K562 (cell line): ENCODE results near the gene POLR3H. TPM values are rescaled to one million over a fixed set of nuclear protein-coding genes. Genes with fewer than 3 reads are reported as not detected.

Source experiments
- ATAC-seq: fragments of 200-7000 bp; cut with Tn5 transposase; 3 replicates; pipeline ENCODE4 v1.9.1; 2020; ENCODE audit warnings: moderate library complexity
- BruUV-seq: library from RNA; stranded (reverse); fragments of 400-500 nt; replicated peaks from 2 replicates; lab custom pipeline; 2021; lab: Mats Ljungman, UMichigan
- CTCF ChIA-PET: fragments of 300-600 bp; formaldehyde crosslinking; extraction: SDS; loops from one replicate; lab custom pipeline; 2021; ENCODE audit warnings: low intra/inter-chr PET ratio; lab: Yijun Ruan, JAX
- POLR2A ChIA-PET: fragments of 300-600, 350-650 bp; sonication (Branson Sonifier 250); formaldehyde crosslinking; extraction: SDS; loops from one replicate; lab custom pipeline; 2021; ENCODE audit warnings: antibody characterized with exemption, inconsistent platforms; lab: Yijun Ruan, JAX
- DNase-seq, 4 experiments: peaks; one replicate each; pipeline versions ENCODE4 v3.0.0 to v3.0.0-alpha.2; 2011 to 2018; ENCODE audit warnings: low spot score in 3 of 4, mixed read lengths in 3 of 4; ENCODE audit errors: extremely low read depth in 1 of 4
- FAIRE-seq: peaks from 2 replicates; lab custom pipeline; 2011; peaks lifted over from hg19 to GRCh38; lab: Jason Lieb, UNC
- H2AFZ ChIP-seq: 2 replicates; pipeline ENCODE4 v1.6.0; 2011; ENCODE audit warnings: low read depth, low read length, control low read depth, inconsistent platforms
- H3K27ac ChIP-seq: fragments of 200-600 bp; 3 replicates; pipeline ENCODE4 v1.8.0; 2011; ENCODE audit warnings: low read depth, mild to moderate bottlenecking, control low read depth, inconsistent platforms, low read length, moderate library complexity, mixed read lengths; ENCODE audit errors: extremely low read depth
- H3K27me3 ChIP-seq, 2 experiments: fragments of 300-600 bp in 1 of 2; 2 replicates in 1 of 2; 3 replicates in 1 of 2; pipeline versions ENCODE4 v1.6.0 to v1.8.0; 2011; ENCODE audit warnings: inconsistent platforms in 2 of 2, low read length in 2 of 2, mild to moderate bottlenecking in 1 of 2, mixed read lengths in 1 of 2, moderate library complexity in 1 of 2; ENCODE audit not compliant: control insufficient read depth in 2 of 2, insufficient read depth in 2 of 2
- H3K36me3 ChIP-seq: fragments of 300-600 bp; 3 replicates; pipeline ENCODE4 v1.8.0; 2011; ENCODE audit warnings: mild to moderate bottlenecking, low read length, inconsistent platforms; ENCODE audit not compliant: control insufficient read depth, insufficient read depth
- H3K4me1 ChIP-seq, 2 experiments: fragments of 200-600 bp in 1 of 2; replicated peaks in 1 of 2; 2 replicates in 1 of 2; 3 replicates in 1 of 2; pipeline versions ENCODE4 v1.5.1 to v1.8.0; 2011; ENCODE audit warnings: inconsistent platforms in 2 of 2, low read length in 2 of 2, mild to moderate bottlenecking in 1 of 2, mixed read lengths in 1 of 2, moderate library complexity in 1 of 2; ENCODE audit not compliant: control insufficient read depth in 2 of 2, insufficient read depth in 2 of 2
- H3K4me2 ChIP-seq: 2 replicates; pipeline ENCODE4 v1.6.1; 2011; ENCODE audit warnings: low read length, control low read depth, inconsistent platforms, mixed read lengths; ENCODE audit not compliant: insufficient read depth
- H3K4me3 ChIP-seq: fragments of 200-600 bp; sonication (generic), shearing (Covaris generic); 2 replicates; pipeline ENCODE4 v1.5.1; 2016; ENCODE audit warnings: control low read depth, inconsistent platforms
- H3K79me2 ChIP-seq: fragments of 200-600 bp; 3 replicates; pipeline ENCODE4 v1.8.0; 2011; ENCODE audit warnings: low read length, inconsistent platforms; ENCODE audit not compliant: control insufficient read depth, insufficient read depth
- H3K9ac ChIP-seq, 2 experiments: 2 replicates each; pipeline versions ENCODE4 v1.6.0 to v1.6.1; 2011; ENCODE audit warnings: low read depth in 2 of 2, low read length in 2 of 2, control low read depth in 1 of 2, inconsistent platforms in 1 of 2, mild to moderate bottlenecking in 1 of 2, mixed read lengths in 1 of 2; ENCODE audit not compliant: insufficient read depth in 1 of 2
- H3K9me1 ChIP-seq: one replicate; pipeline ENCODE4 v1.6.0; 2011; ENCODE audit warnings: inconsistent platforms, mild to moderate bottlenecking, low read length, moderate library complexity; ENCODE audit not compliant: control insufficient read depth, insufficient read depth
- H3K9me3 ChIP-seq: replicated peaks from 2 replicates; pipeline ENCODE4 v1.5.1; 2011; ENCODE audit warnings: low read depth, low read length, inconsistent platforms; ENCODE audit not compliant: control insufficient read depth, insufficient read depth
- H4K20me1 ChIP-seq: replicated peaks from 2 replicates; pipeline ENCODE4 v1.6.1; 2011; ENCODE audit warnings: low read length, inconsistent platforms, mixed read lengths; ENCODE audit not compliant: control insufficient read depth, insufficient read depth
- ELF4 ChIP-seq: fragments of 450-650 bp; formaldehyde crosslinking; IDR thresholded peaks from 2 replicates; pipeline ENCODE4 v1.4.0; 2022; ENCODE audit warnings: missing genetic modification characterization
- IFI16 ChIP-seq: fragments of 250-450 bp; sonication (Bioruptor Pico); IDR thresholded peaks from 2 replicates; pipeline ENCODE4 v2.1.2; 2022; ENCODE audit warnings: mild to moderate bottlenecking, inconsistent platforms
- REST ChIP-seq, 2 experiments: fragments of 450-650 bp; formaldehyde crosslinking in 1 of 2; IDR thresholded peaks; 2 replicates each; pipeline versions ENCODE4 v1.4.0 to v1.6.1; 2014 to 2020; ENCODE audit warnings: mild to moderate bottlenecking in 2 of 2, borderline replicate concordance in 1 of 2, low read depth in 1 of 2
- SUPT5H ChIP-seq: fragments of 450-650 bp; IDR thresholded peaks from 2 replicates; pipeline ENCODE4 v1.6.1; 2016
- ZHX1 ChIP-seq: fragments of 150-350 bp; conservative IDR thresholded peaks from 2 replicates; pipeline ENCODE4 v1.6.1; 2014; ENCODE audit warnings: low read length
- WGBS: fragments of 100-300 bp; shearing (Covaris generic); methylation state at CpG from one replicate; pipeline ENCODE4 v1.1.6; 2016; ENCODE audit warnings: low coverage, mixed read lengths; ENCODE audit not compliant: insufficient coverage; ENCODE audit errors: missing lambda C conversion rate; 5-methylcytosine and 5-hydroxymethylcytosine counted together
- in situ Hi-C: fragments of 300-500 bp; cut with MboI; formaldehyde crosslinking; loops from 4 replicates; pipeline ENCODE4 v1.15.0; 2018; ENCODE audit warnings: inconsistent platforms, mixed read lengths
- intact Hi-C: fragments of 100-400 bp; cut with micrococcal nuclease; formaldehyde crosslinking; loops from 2 replicates; pipeline ENCODE4 v1.14.2; 2022
- polyA plus RNA-seq, 8 experiments: library from polyadenylated mRNA; depleted of rRNA in 4 of 8; stranded (reverse) in 5 of 8; unstranded in 3 of 8; fragments of >200 nt; fragmentation: Nextera tagmentation in 2 of 8; fragmentation: Illumina TruSeq in 1 of 8; extraction: Ambion mirVana in 2 of 8; extraction: Trizol in 1 of 8; gene quantifications; 2 replicates each; pipeline versions ENCODE4 v1.2.1 to v1.2.3, GENCODE V29; 2011 to 2014; ENCODE audit warnings: inconsistent platforms in 1 of 8, missing spikeins in 1 of 8
- total RNA-seq, 7 experiments: library from RNA; depleted of rRNA in 6 of 7; stranded (reverse); fragments of >200 nt in 6 of 7; fragmentation: Illumina TruSeq in 2 of 7; extraction: Trizol in 2 of 7; gene quantifications; 2 replicates each; pipeline versions ENCODE4 v1.2.1 to v1.2.3, GENCODE V29; 2011 to 2021; ENCODE audit warnings: low replicate concordance in 1 of 7
- TF ChIP-seq, protein P1 (sequence below): sonication (generic); formaldehyde crosslinking; IDR thresholded peaks from 2 replicates; pipeline ENCODE4 v1.5.0; 2020; ENCODE audit warnings: missing genetic modification reagents
- TF ChIP-seq, protein P2 (sequence below): sonication (generic); formaldehyde crosslinking; IDR thresholded peaks from 2 replicates; pipeline ENCODE4 v1.8.0; 2022; ENCODE audit warnings: mild to moderate bottlenecking, missing genetic modification reagents, borderline replicate concordance

POLR3H gene
- total and polyA plus RNA-seq, 9 of the 15 experiments (the other 6 are each of a cell fraction or from before 2014, with no cell fraction given), result 5.3 to 48.4 (median 22.2) TPM

DNA sequence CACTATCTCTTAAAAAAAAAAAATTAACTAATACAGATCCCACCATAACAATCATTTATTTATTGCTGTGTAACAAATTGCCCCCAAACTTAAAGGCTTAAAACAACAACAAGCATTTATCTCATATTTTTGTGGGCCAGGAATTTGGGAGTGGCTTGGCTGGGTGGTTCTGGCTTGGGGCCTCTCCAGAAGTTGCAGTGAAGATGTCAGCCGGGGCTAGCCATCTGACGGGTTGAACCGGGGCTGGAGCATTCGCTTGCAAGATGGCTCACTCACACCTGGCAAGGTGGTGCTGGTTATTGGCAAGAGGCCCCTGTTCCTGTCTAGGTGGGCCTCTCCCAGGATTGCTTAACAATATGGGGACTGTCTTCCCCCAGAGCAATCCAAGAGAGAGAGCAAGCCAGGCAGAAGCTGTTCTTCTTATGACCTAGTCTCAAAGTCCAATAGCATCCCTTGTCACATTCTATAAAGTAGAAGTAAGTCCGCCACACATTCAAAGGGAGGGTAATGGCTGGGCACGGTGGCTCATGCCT, 45.9 kb downstream of the POLR3H start:
- intact Hi-C loops (no loop called here), in situ Hi-C loops (no loop called here)
- ChIA-PET POLR2A (interaction anchor here (0.9 kb wide), 1 partner anchor 51 kb away, joined by 4 read pairs; no protein-coding TSS in a partner anchor), CTCF (no interaction called here)
- Histone ChIP-seq H3K4me2 (no peak overlapping the region), H4K20me1 (peaks cover 18% of the 10 kb centered on the region), H3K9ac (no peak overlapping the region; a peak in 1 of 4 replicates), H3K4me1 (no peaks in the 10 kb centered on the region; a peak in 2 of 5 replicates), H2AFZ (no peak overlapping the region), H3K79me2 (peaks cover 51% of the 10 kb centered on the region), H3K4me3 (no peak overlapping the region), H3K27me3 (no peaks in the 10 kb centered on the region), H3K9me1 (no peaks in the 10 kb centered on the region), H3K9me3 (no peaks in the 10 kb centered on the region), H3K36me3 (peaks cover 57% of the 10 kb centered on the region; the same call in 2 of the 3 replicates), H3K27ac (no peak overlapping the region)
- no TSS peak for BruUV-seq
- 88% methylated on average over 6 of the region's 6 CpGs for WGBS
- ATAC-seq (no peak), FAIRE-seq (no peak), DNase-seq (no peak)
- TF ChIP-seq, protein P1, sequence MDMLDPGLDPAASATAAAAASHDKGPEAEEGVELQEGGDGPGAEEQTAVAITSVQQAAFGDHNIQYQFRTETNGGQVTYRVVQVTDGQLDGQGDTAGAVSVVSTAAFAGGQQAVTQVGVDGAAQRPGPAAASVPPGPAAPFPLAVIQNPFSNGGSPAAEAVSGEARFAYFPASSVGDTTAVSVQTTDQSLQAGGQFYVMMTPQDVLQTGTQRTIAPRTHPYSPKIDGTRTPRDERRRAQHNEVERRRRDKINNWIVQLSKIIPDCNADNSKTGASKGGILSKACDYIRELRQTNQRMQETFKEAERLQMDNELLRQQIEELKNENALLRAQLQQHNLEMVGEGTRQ (CRISPR knock-in tag), result no peak
- TF ChIP-seq IFI16 (CRISPR knock-in tag), result no peak
- TF ChIP-seq, protein P2, sequence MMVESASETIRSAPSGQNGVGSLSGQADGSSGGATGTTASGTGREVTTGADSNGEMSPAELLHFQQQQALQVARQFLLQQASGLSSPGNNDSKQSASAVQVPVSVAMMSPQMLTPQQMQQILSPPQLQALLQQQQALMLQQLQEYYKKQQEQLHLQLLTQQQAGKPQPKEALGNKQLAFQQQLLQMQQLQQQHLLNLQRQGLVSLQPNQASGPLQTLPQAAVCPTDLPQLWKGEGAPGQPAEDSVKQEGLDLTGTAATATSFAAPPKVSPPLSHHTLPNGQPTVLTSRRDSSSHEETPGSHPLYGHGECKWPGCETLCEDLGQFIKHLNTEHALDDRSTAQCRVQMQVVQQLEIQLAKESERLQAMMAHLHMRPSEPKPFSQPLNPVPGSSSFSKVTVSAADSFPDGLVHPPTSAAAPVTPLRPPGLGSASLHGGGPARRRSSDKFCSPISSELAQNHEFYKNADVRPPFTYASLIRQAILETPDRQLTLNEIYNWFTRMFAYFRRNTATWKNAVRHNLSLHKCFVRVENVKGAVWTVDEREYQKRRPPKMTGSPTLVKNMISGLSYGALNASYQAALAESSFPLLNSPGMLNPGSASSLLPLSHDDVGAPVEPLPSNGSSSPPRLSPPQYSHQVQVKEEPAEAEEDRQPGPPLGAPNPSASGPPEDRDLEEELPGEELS, result no peak
- no peak for TF ChIP-seq SUPT5H
- no peak for TF ChIP-seq ELF4 (CRISPR knock-in tag)
- TF ChIP-seq ZHX1, result no peak
- TF ChIP-seq REST (IDR thresholded peaks at IDR 0.05; ENCODE audit: borderline replicate concordance), result no peak
- no peak for TF ChIP-seq REST (CRISPR knock-in tag; IDR thresholded peaks at IDR 0.05; ENCODE audit: low read depth)
